ENCODE measurements around the gene RASSF8. TPM values are rescaled to one million over a fixed set of nuclear protein-coding genes. Genes with fewer than 3 reads are reported as not detected.

RASSF8 gene
- total and polyA plus RNA-seq, 2 of the 8 experiments (the other 6 are each of a cell fraction or from before 2014, with no cell fraction given), result 6.4 to 46.7 TPM

DNA sequence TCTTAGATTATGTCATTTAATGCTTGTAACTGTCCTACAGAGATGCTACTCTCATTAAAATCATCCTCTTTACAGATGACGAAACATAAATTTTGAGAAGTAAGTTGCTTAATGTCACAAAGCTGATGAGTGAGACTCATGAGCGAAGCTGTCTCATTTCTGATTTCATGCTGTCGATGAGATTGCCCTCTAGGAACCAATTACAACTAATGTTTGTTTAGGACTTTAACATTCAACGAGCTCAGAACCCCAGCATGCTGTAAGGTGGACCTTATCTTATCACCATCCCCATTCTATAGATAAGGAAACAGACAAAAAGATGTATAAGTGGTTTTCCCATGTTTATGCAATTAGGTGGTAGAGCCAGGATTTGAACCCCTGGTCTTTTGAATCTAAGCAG is 143.3 kb downstream of the RASSF8 start:
- Histone ChIP-seq H3K56ac (replicated peaks; ENCODE audit: insufficient read length, low read depth, low read length) (no peak overlapping the region), H3K14ac (ENCODE audit: insufficient read length) (no peak overlapping the region), H3K4ac (replicated peaks; ENCODE audit: insufficient read length, low read depth, low read length) (no peak overlapping the region), H3K79me1 (ENCODE audit: low read depth, low read length) (no peaks in the 10 kb centered on the region), H3K79me2 (ENCODE audit: control insufficient read depth in 1 of 2, insufficient read depth in 2 of 2, low read length in 2 of 2) (no peaks in the 10 kb centered on the region), H3K27me3 (replicated peaks in 1 of 4; ENCODE audit: control insufficient read depth in 3 of 4, extremely low read depth in 1 of 4, insufficient read depth in 3 of 4, low read length in 3 of 4) (no peaks in the 10 kb centered on the region), H2BK20ac (ENCODE audit: low read length) (no peak overlapping the region), H4K5ac (ENCODE audit: insufficient read length, low read depth, low read length) (no peak overlapping the region), H2AFZ (ENCODE audit: low read length) (no peak overlapping the region), H3K4me2 (ENCODE audit: insufficient read depth in 1 of 2, low read depth in 2 of 2, low read length in 2 of 2) (no peak overlapping the region), H3K4me3 (ENCODE audit: extremely low read depth in 1 of 4, insufficient read depth in 2 of 4, low read depth in 3 of 4, low read length in 4 of 4) (no peak overlapping the region), H3K18ac (ENCODE audit: extremely low read depth, low read length) (no peak overlapping the region), H3K27ac (ENCODE audit: low read depth, low read length) (no peak overlapping the region), H4K20me1 (replicated peaks in 1 of 2; ENCODE audit: control insufficient read depth in 1 of 2, insufficient read depth in 2 of 2, low read length in 2 of 2) (no peaks in the 10 kb centered on the region), H2AK5ac (ENCODE audit: low read depth, low read length) (no peak overlapping the region), H4K91ac (replicated peaks; ENCODE audit: insufficient read length, low read length) (no peak overlapping the region), H2BK15ac (ENCODE audit: low read length) (no peak overlapping the region), H3K4me1 (replicated peaks in 1 of 4; ENCODE audit: control insufficient read depth in 3 of 4, insufficient read depth in 4 of 4, low read length in 3 of 4) (no peaks in the 10 kb centered on the region), H2BK120ac (replicated peaks; ENCODE audit: low read depth, low read length) (no peak overlapping the region), H2BK5ac (ENCODE audit: low read depth, low read length) (no peak overlapping the region), H3K23me2 (ENCODE audit: low read depth, low read length) (no peaks in the 10 kb centered on the region), H3K9ac (replicated peaks in 1 of 4; ENCODE audit: extremely low read depth in 1 of 4, low read depth in 3 of 4, low read length in 3 of 4) (no peak overlapping the region), H2BK12ac (ENCODE audit: low read depth, low read length) (no peak overlapping the region), H3K23ac (ENCODE audit: insufficient read length) (no peak overlapping the region), H4K8ac (ENCODE audit: extremely low read depth, insufficient read depth, low read length) (no peak overlapping the region), H3K9me3 (ENCODE audit: insufficient read depth in 2 of 2, low read depth in 1 of 2, low read length in 1 of 2) (no peaks in the 10 kb centered on the region), H3K36me3 (ENCODE audit: control insufficient read depth in 2 of 4, insufficient read depth in 4 of 4, low read length in 3 of 4) (no peaks in the 10 kb centered on the region)
- POLR2A ChIA-PET (ENCODE audit: partially characterized antibody), result interaction anchor here (1.5 kb wide), 1 partner anchor 11 kb away, joined by 5 read pairs; no protein-coding TSS in a partner anchor
- no peak for DNase-seq (ENCODE audit: low read depth in 1 of 2, low spot score in 2 of 2)
- WGBS, 2 experiments (ENCODE audit: extremely low coverage in 1 of 2, insufficient coverage in 1 of 2, insufficient read length in 1 of 2, insufficient replicate concordance in 2 of 2, low coverage in 1 of 2, low lambda C conversion rate in 2 of 2, missing lambda C conversion rate in 1 of 2), result 85% methylated on average over 4 of the region's 4 CpGs; no CpG with 5 or more reads in 1 of the 2 experiments
- no peak for TF ChIP-seq RBBP5 (IDR thresholded peaks at IDR 0.05; ENCODE audit: borderline replicate concordance, low read depth, low read length)
- TF ChIP-seq, protein P1, sequence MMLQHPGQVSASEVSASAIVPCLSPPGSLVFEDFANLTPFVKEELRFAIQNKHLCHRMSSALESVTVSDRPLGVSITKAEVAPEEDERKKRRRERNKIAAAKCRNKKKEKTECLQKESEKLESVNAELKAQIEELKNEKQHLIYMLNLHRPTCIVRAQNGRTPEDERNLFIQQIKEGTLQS (IDR thresholded peaks at IDR 0.05; ENCODE audit: insufficient read depth, low read depth, low read length), result no peak
- TF ChIP-seq POU5F1 (IDR thresholded peaks at IDR 0.05; ENCODE audit: low read depth, low read length), result no peak
- TF ChIP-seq BRCA1 (IDR thresholded peaks at IDR 0.05; ENCODE audit: low read depth, low read length), result no peak
- FAIRE-seq, result peak; percentile 7
- CTCF ChIA-PET (ENCODE audit: partially characterized antibody), result interaction anchor here (1.9 to 2.7 kb wide), 2 partner anchors 9 to 20 kb away, joined by 6 to 22 read pairs; no protein-coding TSS in a partner anchor
